ENCODE measurements around the gene EXOC3L2.

Gene EXOC3L2

DNA sequence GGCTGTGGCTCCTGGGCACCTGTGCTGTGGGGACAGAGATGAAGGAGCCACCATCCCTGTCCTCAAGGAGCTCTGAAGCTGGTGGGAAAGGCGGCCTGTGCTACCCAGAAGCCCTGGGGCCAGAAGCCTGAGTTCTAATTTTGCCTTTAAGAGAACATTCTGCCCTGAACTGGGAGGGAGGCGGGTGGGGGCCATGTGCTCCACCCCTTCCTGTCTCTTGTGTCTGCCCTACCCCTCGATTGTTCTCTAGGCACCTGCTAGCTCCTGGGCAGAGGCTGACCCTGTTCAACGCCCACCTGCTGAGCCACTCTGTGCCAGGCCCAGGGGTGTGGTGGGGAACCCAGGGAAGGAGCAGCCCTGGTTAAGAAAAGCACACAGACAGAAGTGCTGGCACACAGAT, 73.0 kb downstream of the EXOC3L2 start:
- DNase-seq (ENCODE audit: low read depth, low spot score) = no peak
- H3K4me3 ChIP-seq (ENCODE audit: low read depth, low read length) = no peak overlapping the region
- CTCF ChIA-PET = interaction anchor here (0.5 kb wide), 1 partner anchor 222 kb away, joined by 4 read pairs; no protein-coding TSS in a partner anchor
- POLR2A ChIA-PET = no interaction called here
- TF ChIP-seq, protein P1, sequence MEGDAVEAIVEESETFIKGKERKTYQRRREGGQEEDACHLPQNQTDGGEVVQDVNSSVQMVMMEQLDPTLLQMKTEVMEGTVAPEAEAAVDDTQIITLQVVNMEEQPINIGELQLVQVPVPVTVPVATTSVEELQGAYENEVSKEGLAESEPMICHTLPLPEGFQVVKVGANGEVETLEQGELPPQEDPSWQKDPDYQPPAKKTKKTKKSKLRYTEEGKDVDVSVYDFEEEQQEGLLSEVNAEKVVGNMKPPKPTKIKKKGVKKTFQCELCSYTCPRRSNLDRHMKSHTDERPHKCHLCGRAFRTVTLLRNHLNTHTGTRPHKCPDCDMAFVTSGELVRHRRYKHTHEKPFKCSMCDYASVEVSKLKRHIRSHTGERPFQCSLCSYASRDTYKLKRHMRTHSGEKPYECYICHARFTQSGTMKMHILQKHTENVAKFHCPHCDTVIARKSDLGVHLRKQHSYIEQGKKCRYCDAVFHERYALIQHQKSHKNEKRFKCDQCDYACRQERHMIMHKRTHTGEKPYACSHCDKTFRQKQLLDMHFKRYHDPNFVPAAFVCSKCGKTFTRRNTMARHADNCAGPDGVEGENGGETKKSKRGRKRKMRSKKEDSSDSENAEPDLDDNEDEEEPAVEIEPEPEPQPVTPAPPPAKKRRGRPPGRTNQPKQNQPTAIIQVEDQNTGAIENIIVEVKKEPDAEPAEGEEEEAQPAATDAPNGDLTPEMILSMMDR (IDR thresholded peaks at IDR 0.05; ENCODE audit: insufficient read depth, low read length, missing control alignments) = no peak

- TF ChIP-seq, protein P1 (IDR thresholded peaks at IDR 0.05; ENCODE audit: insufficient read depth, low read length, missing control alignments) = no peak
- no peak for DNase-seq (ENCODE audit: low read depth, low spot score)
- ChIA-PET POLR2A (no interaction called here), CTCF (interaction anchor here (0.7 to 1.0 kb wide), 2 partner anchors 46 to 112 kb away, joined by 3 read pairs; no protein-coding TSS in a partner anchor)
- no peak overlapping the region for H3K4me3 ChIP-seq (ENCODE audit: low read depth, low read length)
These were observed 74.0 kb downstream of the EXOC3L2 start for GRCh38 chr19:45171211-45171623.

- CTCF ChIA-PET = interaction anchor here (1.0 to 1.2 kb wide), 3 partner anchors 8 to 45 kb away, joined by 3 to 4 read pairs (median 4); partner anchors contain the start of genes BLOC1S3, NKPD1 and TRAPPC6A
- POLR2A ChIA-PET = no interaction called here
- no peak overlapping the region for H3K4me3 ChIP-seq (ENCODE audit: low read depth, low read length)
- TF ChIP-seq, protein P1 (IDR thresholded peaks at IDR 0.05; ENCODE audit: insufficient read depth, low read length, missing control alignments) = no peak
- no peak for DNase-seq (ENCODE audit: low read depth, low spot score)
These were observed 74.8 kb downstream of the EXOC3L2 start for GRCh38 chr19:45170146-45171106.

DNA sequence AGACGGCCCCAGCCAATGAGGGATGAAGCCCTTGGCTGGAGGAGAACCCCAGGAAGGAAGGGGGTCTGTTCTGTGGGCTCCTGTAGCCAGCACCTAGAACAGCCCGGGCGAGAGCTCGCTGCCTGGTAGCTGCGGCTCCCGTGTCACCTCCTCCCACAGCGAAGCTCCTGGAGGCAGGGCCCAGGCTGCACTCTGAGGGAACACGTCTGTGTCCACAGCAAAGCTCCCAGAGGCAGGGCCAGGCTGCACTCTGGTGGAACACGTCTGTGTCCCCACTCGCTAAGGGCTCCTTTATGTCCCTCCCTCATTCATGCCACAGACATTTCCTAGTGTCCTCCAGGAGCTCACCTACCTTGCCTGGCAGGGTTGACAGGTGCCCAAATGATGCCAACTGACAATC, 75.6 kb downstream of the EXOC3L2 start:
- no peak for DNase-seq (ENCODE audit: low read depth, low spot score)
- TF ChIP-seq, protein P1 (IDR thresholded peaks at IDR 0.05; ENCODE audit: insufficient read depth, low read length, missing control alignments) = no peak
- ChIA-PET CTCF (interaction anchor here (1.1 to 1.2 kb wide), 2 partner anchors 9 kb away, joined by 4 read pairs; partner anchors contain the start of genes BLOC1S3, NKPD1 and TRAPPC6A), POLR2A (interaction anchor here (0.8 kb wide), 1 partner anchor 8 kb away, joined by 3 read pairs; the partner anchor contains the start of gene TRAPPC6A)
- H3K4me3 ChIP-seq (ENCODE audit: low read depth, low read length) = no peak overlapping the region

DNA sequence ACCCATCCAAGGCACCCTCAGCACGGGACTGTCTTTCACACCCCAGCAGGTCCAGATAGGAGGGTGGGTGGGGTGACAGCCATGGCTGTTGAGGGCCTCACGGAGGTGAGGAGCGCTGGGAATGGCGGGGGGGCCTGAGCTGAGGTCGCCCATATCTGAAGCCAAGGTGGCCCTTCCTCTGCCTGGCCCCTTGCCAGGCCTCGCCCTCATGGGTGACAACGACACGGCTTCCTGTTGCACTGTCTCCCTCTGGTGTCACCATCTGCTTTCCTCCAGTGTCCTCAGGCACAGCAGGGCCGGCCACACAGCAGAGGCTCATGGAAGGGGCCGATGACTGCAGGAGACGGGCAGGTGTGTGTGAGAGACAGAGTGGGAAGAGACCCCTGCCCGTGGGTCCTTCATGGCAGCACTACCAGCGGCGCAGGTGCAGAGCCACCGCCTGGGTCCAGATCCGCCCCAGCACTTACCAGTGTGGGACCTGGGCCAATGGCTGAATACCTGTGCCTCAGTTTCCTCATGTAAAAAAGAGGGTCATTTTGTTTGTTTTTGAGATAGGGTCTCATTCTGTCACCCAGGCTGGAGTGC, 76.3 kb downstream of the EXOC3L2 start:
- no peak overlapping the region for H3K4me3 ChIP-seq (ENCODE audit: low read depth, low read length)
- TF ChIP-seq, protein P1 (IDR thresholded peaks at IDR 0.05; ENCODE audit: insufficient read depth, low read length, missing control alignments) = no peak
- POLR2A ChIA-PET = interaction anchor here (0.8 kb wide), 1 partner anchor 9 kb away, joined by 3 read pairs; the partner anchor contains the start of gene TRAPPC6A
- no peak for DNase-seq (ENCODE audit: low read depth, low spot score)
- CTCF ChIA-PET = interaction anchor here (1.1 kb wide), 1 partner anchor 8 kb away, joined by 4 read pairs; the partner anchor contains the start of gene NKPD1
